Amniotic stem cell (primary cell): ENCODE results near the gene NME4.
"Not testable (repeated sequence)": the region's sequence is repeated elsewhere in the genome, so short reads cannot be mapped to it uniquely, and the experiment has no call there.

Experiments
- DNase-seq: peaks from one replicate; lab custom pipeline; 2025; lab: John Stamatoyannopoulos, UW

The NME4 gene

DNA sequence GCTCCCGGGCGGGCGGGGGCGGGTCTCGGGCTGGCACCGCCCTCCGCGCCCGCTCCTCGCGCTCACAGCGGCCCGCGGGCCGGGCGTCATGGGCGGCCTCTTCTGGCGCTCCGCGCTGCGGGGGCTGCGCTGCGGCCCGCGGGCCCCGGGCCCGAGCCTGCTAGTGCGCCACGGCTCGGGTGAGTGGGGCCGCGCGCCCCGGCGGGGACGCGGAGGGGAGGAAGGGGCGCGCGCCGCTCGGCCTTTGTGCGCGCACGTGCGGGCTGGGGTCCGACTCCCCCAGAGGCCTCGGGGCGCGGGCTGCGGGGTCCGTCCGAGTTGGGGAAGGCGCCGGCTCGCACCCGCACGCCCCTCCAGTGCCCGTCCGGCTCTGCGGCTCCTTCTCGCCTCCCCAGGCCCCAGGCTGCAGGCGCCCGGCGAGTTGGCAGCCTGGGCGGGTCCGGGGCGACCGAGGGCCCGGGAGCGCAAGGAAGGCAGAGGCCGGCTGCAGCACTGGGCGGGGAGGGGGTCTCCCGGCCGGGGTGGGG, at the start of gene NME4:
NME4 (plus strand) TSS at position 65 of the 527 bp plus-strand sequence; CDS start at position 89, 24 bp downstream.
- no peak for DNase-seq

DNA sequence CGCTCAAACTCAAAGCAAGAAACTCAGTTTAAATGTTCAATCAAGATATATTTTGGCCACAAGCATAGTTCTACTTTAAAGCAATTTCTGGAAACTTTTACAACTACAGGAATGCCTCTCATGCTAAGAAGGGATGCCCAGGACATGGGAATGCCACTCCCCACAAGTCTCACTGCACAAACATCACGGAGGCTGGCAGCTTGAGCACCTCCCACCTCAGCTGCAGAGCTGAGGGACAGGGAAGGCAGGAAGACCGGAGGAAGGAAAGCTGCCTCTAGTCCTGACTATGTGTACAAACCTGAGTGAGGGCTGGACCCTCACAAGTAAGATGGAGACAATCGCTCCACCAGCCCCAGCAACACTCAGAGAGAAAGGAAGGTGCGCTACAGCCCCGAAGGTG, 49.8 kb upstream of the NME4 start:
- DNase-seq = no peak

DNA sequence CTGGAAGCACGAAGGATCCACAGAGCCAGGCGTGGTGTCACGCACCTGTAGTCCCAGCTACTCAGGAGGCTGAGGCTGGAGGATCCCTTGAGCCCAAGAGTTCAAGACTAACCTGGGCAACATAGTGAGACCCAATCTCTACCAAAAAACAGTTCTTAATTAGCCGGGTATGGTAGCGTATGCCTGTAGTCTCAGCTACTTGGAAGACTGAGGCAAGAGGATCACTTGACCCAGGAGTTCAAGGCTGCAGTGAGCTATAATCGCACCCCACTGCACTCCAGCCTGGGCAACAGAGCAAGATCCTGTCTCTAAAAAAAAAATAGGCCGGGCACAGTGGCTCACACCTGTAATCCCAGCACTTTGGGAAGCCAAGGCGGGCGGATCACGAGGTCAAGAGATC, 48.5 kb upstream of the NME4 start:
- not testable (repeated sequence) for DNase-seq

DNA sequence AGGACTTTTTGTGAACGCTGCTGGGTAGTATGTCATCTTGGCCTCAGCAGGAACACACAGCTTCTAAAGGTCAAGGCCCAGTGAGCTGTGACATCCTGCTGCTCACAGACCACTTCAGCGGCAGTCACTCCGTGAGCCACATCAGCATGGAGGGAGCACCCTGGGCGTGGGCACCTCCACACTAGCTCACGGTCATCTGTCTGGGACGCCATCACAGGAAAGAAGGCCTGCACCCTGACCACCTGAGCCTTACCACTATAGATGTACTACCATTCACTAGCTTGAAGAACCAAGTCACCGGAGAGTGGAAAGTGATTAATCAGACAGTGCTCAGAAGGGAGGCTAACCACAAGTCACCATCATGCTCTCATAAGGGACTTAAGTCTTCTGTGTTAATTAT, 47.8 kb upstream of the NME4 start:
- DNase-seq = no peak

DNA sequence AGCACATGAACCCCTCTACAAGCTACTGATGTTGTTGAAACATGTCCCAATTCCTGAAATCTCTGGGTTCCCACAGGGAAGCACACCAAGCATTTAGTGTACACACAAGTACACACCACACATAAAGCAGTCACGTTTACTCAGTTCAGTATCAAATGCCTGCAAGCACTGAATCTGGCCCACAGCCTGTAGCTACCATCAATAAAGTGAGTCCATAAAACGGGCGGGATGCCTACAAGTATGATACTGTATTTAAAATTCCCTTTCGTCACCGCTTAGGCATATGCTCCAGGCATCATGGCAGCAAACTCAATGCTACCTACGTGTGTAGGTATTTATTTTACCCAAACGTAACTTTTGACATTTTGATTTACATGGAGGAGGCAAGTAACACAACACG, 46.8 kb upstream of the NME4 start:
- no peak for DNase-seq

DNA sequence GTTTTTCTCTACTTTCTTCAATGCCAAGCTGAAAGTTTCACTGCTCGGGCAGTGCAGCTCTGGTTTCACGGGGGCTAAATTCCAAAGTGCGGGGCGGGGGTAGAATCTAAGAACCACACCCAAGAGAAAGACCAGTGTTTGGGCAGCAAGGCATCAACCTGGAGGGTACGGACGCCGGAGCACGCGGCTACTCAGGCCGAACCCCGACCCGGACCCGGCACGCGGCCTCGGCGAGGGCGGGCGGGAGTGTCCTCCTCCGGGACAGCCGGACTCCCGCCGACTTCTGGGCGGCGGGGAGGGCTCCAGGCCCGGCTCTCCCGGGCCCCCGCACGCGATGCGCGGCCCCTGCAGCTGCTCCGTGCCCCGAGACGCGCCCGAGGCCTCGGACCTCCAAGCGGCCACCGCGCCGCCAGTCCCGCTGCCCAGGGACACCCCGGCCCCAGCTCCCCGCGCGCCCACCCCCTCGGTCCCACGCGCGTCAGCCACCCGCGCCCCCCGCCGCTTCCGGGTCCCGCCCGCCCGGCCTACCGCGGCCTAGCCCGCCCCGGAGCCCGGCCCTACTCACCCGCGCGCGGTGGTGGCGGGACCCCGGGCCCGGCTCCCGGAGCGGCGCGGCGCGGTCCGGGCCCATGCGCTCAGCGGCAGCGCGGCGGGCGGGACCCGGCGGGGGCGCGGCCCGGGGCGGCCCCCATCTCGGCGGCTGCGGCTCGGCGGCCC, 45.0 kb upstream of the NME4 start:
- DNase-seq = no peak

DNA sequence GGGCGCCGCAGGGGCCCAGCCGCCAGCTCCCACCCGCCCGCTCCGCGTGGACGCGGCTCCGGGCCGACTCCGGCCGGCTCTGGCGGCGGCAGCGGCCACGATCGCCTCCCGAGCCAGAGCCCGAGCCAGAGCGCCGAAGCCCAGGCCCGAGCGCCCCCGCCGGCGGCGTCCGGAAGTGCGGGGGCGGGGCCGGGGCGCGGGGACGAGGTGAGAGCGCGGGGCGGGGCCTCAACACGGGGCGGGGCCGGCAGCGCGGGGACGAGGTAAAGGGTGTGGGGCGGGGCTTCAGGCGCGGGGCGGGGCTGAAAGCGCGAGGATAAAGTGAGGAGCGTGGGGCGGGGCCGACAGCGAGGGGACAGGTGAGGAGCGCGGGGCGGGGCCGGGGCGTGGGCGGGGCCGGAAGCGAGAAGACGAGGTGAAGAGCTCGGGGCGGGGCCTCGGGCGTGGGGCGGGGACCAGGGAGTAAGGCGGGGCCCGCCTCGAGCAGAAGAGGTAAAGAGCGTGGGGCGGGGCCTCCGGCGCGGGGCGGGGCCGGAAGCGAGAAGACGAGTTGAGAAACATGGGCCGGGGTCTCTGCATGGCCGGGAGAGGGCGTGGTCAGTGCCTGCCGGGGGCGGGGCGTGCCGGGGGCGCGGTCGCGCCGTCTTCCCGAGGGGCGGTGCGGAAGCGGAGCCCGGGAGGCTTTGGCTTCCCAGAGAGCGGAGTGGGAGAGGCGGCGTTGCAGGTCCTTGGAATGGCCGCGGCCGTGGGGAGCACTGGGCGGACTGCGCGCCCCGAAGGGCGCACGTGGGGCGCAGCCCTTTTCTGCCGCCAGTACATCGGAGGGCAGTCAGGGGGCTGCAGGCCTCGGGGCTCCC, 44.2 kb upstream of the NME4 start, which contains the start of gene AXIN1:
AXIN1 (minus strand) TSS at position 177 of the 857 bp plus-strand sequence. CDS start 5,698 bp downstream, outside the sequence.
- peak; percentile 98 for DNase-seq

DNA sequence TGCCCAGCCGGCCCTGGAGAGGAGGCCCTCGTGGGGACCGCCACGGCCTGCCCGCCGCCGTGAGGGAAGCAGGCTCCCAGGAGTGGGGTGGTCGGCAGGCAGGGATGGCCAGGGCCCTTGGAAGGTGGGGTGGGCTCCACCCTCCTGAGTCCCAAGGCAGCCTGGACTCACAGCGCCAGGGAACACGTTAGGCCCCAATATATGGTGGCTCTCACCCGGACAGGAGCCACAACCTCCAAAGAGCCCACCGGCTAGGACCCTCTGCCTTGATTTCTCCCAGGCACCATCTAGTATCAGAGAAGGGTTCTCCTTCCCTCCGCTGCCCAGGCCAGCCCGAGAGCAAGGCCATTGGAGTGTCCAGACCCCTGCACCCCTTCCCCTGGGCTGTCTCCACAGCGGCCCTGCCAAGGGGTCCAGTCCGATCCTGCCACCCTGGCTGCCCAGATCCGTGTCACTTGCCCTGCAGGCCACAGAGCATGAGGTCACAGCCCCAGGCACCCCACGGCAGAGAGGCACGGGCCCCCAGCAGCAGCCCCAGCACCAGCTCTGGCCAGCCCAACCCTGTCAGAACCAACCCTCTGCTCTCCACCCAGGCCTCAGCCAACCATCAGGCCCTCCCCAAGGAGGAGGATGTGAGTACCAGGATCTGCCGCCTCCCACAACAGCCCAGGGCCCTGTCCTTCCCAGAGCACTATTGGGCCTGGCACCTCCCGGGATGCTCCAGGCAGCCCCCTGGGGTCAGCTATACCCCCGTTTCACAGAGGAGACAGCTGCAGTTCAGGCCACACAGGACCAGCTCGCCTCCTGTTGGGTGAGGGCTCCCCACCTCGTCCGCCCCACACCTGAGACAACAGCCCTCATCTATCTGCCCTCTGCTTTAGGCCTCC, 43.4 kb upstream of the NME4 start:
- no peak for DNase-seq

DNA sequence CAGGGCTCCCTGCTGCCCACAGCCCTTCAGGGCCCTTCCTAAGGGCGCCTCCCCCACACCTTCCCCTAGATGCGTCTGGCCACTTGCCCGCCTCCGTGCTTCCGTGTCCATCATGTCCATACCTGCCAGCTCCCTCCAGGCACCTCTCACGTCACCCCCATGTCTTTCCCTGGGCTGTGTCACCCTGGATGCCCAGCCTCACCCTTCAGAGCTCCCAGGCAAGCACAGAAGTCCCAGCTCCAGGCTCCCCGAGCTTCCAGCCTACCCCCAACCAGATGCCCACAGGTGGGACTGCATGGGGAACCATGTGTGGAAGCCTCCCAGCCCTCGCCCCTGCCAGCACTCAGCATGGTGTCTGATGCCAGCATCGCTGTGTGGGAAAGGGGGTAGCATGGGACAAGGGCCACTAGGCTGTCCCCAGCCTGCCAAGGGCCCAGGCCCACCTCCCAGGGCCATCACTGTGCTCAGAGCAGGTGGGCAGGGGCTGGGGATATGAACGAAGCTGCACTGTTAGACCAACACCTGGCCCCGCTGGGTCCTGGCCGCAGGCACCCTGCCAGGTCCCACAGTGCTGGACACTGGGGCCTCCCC, 42.6 kb upstream of the NME4 start:
- no peak for DNase-seq

DNA sequence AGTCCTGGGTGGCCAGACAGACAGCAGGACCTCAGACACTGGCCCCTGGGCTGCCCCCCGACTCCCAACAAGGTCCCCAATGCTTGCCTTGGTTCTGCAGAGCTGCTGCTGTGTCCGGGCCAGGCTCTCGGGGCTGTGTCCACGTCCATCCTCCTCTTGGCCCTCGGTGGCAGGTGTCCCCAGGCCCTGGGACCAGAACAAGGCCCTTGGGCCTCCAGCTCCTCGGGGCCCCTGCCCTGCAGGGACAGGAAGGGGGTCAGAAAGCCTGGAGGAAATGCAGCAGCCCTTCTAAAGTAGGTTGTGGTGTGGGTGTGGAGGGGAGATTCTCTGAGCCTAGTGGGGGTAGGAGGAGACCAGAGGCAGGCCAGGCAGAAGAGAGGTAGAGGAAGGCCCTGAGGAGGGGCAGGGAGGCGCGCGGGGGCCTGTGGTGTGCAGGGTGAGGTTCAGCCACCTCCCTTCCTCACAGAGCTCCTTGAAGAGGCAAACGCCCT, 42.0 kb upstream of the NME4 start:
- DNase-seq = no peak

DNA sequence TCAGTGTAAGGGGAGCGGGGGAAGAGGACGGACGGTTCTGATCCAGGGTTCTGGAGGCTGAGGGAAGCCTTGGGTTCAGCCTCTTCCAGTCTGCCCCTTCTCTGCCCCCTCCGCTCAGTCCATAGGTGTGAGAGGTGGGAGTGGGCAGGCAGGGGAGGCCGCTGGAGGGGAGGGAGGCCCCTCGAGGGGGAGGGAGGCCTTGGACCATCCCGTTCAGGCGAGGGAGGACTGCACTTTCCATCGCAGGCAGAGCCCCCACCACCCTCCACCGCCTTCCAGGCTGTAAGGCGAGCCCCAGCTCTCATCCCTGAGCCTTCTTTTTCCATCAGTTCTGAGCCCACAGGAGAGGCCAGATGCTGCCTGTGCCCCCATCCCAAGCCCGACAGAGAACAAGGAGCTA, 40.3 kb upstream of the NME4 start:
- DNase-seq = no peak

DNA sequence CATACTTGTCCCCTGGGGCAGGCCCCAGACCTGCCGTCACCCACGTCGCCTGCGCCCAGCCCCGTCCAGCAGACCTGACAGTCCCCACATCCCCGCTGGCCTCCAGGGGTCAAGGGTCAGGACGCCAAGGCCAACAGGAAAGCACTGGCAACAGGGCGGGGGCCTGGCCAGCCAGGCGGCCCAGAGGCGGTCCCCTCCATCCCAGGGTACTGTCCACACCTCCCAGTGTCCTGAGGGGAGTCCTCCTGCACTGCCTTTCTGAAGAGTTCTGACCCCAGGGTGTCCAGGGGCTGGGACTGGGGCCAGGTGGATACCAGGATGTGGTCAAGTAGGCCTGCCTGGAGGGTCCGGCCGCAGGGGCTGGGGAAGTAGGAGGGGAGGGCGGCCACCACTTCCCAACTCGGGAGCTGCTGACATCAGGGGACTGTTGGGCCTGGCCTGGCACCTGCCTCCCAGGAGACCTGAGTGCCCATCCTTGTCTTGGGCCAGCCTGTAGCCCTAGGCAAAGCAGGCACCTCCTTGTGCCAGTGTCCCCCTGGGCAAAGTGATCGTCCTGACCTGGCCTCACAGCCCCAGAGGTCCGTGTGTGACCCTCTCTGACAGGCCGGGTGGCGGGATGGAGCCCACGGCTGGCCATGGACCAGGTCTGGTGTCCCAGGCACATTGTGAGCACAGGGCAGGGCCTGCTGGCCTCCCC, 37.8 kb upstream of the NME4 start:
- no peak for DNase-seq

DNA sequence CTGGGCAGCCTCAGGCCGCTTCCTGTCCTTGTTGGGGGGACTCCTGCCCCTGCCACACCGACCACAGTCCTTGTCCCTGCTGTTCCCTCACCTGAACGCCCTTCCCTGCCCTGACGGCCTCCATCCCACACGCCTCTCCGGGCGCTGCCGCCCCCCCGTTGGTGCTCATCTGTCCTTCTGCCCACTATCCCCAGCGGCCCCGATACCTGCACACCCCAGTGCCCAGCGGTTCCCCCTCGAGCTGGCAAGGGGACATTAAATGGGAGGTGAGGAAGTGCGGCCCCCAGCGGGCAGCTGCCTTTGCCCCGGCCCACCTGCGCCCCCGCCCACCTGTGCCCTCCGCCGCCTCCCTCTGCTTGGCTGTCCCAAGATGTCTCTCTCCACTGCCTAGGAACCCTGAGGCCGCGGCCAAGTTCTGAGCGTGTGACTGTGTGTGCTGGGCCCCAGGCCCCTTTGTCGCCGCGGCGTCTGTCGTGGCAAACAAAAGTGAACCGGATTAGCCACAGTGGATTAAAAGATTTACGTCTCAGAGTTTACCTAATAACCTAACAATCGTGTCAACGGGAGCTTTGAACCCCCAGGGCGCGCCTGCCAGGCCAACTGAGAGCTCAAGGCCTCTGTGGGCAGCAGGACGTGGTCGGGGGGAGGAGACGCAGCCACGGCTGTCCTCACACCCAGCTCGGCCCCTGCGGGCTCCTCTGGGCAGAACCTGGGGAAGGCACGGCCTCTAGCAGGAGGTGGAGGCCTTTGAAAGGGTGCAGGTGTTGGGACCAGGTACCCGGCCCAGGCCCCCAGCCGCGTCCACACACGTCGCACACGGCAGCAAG, 36.9 kb upstream of the NME4 start:
- DNase-seq = no peak

DNA sequence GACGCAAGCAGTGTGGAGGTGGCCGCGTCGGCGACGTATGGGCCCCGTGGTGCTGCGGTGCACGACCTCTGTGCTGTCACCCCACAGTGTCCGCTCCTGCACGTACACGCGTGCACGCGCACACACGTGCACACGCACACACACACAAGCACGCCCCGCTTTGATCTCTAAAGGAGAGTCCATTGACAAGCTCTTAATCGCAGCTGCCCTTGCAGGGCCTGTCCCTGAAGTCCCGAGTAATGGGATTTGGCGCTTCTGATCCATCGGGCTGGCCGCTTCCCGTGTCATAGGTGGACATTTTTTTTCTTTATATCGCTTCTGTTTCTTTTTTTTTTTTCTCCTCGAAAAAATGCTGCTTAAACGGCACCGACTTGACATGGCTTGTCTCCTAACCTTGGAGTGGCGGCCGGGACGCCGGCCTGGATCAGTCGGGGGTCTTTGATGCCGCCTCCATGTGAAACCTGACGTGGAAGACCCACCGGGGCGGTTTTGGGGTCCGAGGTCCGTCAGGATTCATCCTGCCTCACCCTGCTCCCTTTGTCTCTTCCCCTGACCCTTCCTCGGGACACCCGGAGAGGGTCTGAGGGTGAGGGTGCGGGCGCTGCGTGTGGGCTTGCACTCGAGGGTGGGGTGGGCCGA, 36.2 kb upstream of the NME4 start:
- no peak for DNase-seq

DNA sequence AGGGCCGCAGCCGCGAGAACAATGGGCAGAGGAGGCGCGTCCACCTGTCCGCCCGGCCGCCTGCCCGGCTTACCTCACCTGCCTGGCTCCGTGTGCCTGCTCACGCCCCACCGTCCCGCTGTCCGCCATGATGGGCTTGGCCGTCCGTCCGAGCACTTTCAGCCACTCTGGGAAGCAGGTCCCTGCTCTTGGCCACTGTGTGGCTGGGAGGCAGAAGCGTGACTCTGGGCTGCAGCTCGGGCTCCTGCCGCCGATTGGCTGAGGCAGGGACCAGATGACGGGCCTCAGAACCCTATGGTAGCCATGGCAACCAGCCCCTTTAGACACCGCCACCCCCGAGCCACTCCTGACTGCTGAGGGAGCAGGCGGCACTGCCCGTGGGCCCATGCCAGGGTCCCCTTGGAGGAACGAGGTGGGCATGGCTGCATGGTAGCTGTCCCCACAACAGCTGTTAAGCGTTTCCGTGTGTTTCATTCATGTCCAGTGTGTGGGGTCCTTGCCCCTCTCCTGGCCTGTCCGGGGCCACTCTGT, 35.6 kb upstream of the NME4 start:
- DNase-seq = no peak

DNA sequence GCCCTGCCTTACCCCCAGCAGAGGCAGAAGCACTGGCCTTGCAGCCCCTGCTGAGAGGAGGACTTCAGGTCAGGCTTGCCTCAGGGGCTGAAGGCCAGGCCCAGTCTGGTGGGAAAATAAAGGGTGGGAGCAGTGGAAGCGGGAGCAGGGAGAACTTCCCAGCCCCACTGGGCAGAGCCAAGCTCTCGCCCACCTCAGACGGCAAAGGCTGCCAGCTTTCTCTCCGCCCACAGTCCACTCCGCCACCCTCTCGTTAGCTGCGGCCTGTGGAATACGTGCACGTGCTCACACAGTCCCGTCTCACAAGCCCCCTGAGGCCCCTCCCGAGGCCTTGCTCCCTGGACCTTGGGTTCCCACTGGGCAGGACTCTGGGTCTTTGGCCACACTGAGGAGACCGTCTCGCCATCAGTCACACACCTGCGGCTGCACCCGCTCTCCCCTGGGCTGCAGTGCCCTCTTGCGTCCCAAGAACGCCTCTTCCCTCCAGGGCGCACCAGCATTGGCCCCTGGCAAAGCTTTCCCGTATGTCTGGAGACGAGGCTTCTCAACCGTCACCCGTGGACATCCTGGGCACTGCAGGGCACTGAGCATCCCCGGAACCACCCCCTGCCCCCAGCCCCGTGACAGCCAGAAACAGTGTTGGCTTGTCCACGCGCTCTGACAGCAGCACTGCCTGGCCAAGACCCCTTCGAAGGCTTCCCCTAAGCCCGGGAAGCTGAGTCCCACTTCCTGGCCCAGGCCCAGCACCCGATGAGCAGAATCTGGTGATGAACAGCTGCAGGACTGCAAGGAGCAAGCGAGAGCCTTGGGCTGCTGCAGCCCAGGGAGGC, 34.9 kb upstream of the NME4 start:
- DNase-seq = no peak

DNA sequence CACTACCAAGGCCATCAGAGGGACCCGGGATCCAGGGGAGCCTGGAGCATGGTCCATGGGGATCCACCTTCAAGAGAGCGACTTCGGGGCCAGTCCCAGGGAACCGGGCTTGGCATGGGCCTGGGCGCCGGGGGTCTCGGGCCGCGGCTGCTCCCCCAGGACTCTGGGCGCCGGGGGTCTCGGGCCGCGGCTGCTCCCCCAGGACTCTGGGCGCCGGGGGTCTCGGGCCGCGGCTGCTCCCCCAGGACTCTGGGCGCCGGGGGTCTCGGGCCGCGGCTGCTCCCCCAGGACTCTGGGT, 34.3 kb upstream of the NME4 start:
- DNase-seq = not testable (repeated sequence)

DNA sequence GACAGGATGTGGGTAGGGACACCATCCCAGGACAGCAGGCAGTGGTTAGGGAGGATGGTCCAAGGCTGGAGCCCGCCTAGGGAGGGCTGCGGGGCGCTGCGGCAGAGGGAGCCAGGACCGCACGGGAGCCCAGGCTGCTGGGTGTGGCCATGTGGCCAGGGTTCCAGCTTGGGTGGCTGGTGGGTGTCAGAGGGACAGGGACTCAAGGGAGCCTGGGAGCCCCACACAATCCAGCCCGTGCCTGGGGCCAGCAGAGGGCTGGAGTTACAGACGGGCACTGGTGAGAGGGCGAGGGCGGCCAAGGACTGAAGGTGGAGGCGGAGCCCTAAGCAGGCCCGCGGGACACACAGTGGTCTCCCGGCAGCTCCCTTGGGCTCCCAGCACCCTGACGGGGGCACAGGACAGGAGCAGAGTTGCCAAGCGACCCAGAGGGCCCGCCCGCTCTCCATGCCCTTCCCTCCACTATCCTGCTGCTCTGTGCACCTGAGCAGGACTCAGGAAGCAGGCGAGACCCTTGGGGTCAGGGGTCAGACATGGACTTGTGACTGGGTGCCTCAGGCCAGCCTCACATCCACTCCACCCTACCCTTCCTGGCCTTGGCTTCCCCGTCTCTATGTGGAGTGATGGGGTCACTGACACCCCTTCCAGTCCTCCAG, 33.8 kb upstream of the NME4 start:
- no peak for DNase-seq
